DOHH2 (cell line): ENCODE measurements around the gene GOLIM4.

Experiments used
- H3F3A ChIP-seq: fragments of 200-600 bp; sonication (generic), shearing (Covaris generic); 2 replicates; pipeline ENCODE4 v1.6.0; 2016; ENCODE audit warnings: antibody characterized with exemption, mild to moderate bottlenecking; ENCODE audit not compliant: control insufficient read depth, insufficient read depth
- H3K27ac ChIP-seq: fragments of 200-600 bp; sonication (generic); 2 replicates; pipeline ENCODE4 v1.5.1; 2014; ENCODE audit warnings: low read depth, mild to moderate bottlenecking, low read length, moderate library complexity
- H3K27me3 ChIP-seq: fragments of 200-600 bp; sonication (generic); 2 replicates; pipeline ENCODE4 v1.6.1; 2014; ENCODE audit warnings: mild to moderate bottlenecking, low read length, mixed read lengths; ENCODE audit not compliant: control insufficient read depth
- H3K36me3 ChIP-seq: fragments of 200-600 bp; sonication (generic); 2 replicates; pipeline ENCODE4 v1.6.1; 2014; ENCODE audit warnings: mild to moderate bottlenecking, low read length, moderate library complexity, mixed read lengths; ENCODE audit not compliant: control insufficient read depth
- H3K4me1 ChIP-seq: fragments of 200-600 bp; sonication (generic); 2 replicates; pipeline ENCODE4 v1.6.1; 2014; ENCODE audit warnings: mild to moderate bottlenecking, low read length, mixed read lengths; ENCODE audit not compliant: control insufficient read depth
- H3K4me2 ChIP-seq: fragments of 200-600 bp; sonication (generic); 2 replicates; pipeline ENCODE4 v1.6.0; 2014; ENCODE audit warnings: mild to moderate bottlenecking, low read length, moderate library complexity
- H3K4me3 ChIP-seq: fragments of 200-600 bp; sonication (generic); 2 replicates; pipeline ENCODE4 v1.5.1; 2014; ENCODE audit warnings: mild to moderate bottlenecking, low read length, mixed read lengths
- H3K79me2 ChIP-seq: fragments of 200-600 bp; sonication (generic); 2 replicates; pipeline ENCODE4 v1.6.1; 2014; ENCODE audit warnings: mild to moderate bottlenecking, low read length, mixed read lengths; ENCODE audit not compliant: control insufficient read depth
- H3K9me2 ChIP-seq: fragments of 200-600 bp; sonication (generic); replicated peaks from 2 replicates; pipeline ENCODE4 v1.6.1; 2014; ENCODE audit warnings: mild to moderate bottlenecking, low read length, mixed read lengths; ENCODE audit not compliant: control insufficient read depth
- H3K9me3 ChIP-seq: fragments of 200-600 bp; sonication (generic); 2 replicates; pipeline ENCODE4 v1.6.1; 2014; ENCODE audit warnings: antibody characterized with exemption, low read length, mixed read lengths; ENCODE audit not compliant: control insufficient read depth, insufficient read depth
- H4K20me1 ChIP-seq: fragments of 200-600 bp; sonication (generic); 2 replicates; pipeline ENCODE4 v1.6.0; 2014; ENCODE audit warnings: low read depth, mild to moderate bottlenecking, antibody characterized with exemption, low read length, moderate library complexity; ENCODE audit not compliant: control insufficient read depth, insufficient read depth
- CTCF ChIP-seq: fragments of 200-600 bp; sonication (generic); IDR thresholded peaks from one replicate; pipeline ENCODE4 v1.5.1; 2014; ENCODE audit warnings: antibody characterized with exemption, mild to moderate bottlenecking, low read depth, low read length; ENCODE audit not compliant: poor library complexity, severe bottlenecking
- EZH2phosphoT487 ChIP-seq: fragments of 200-600 bp; sonication (generic); IDR thresholded peaks from 2 replicates; pipeline ENCODE4 v1.6.1; 2017; ENCODE audit warnings: borderline replicate concordance, mild to moderate bottlenecking, antibody characterized with exemption, low read length, moderate library complexity, mixed read lengths

GOLIM4 gene

GRCh38 chr3:168123201-168124176 is 27.8 kb upstream of the GOLIM4 start:
- no peak for TF ChIP-seq CTCF
- no peak for TF ChIP-seq EZH2phosphoT487
- Histone ChIP-seq H3K9me3 (no peaks in the 10 kb centered on the region), H3K36me3 (no peaks in the 10 kb centered on the region), H3K27me3 (no peaks in the 10 kb centered on the region), H3K4me3 (no peak overlapping the region), H3F3A (no peaks in the 10 kb centered on the region), H3K4me2 (no peak overlapping the region), H3K9me2 (no peaks in the 10 kb centered on the region), H3K79me2 (no peaks in the 10 kb centered on the region), H4K20me1 (no peaks in the 10 kb centered on the region), H3K4me1 (peaks cover 7% of the 10 kb centered on the region), H3K27ac (no peak overlapping the region)

- no peaks in the 10 kb centered on the region for H3K9me2 ChIP-seq
These were observed 25.7 kb upstream of the GOLIM4 start for GRCh38 chr3:168121184-168122017.

GRCh38 chr3:168117853-168118313 is 22.2 kb upstream of the GOLIM4 start:
- Histone ChIP-seq H3K4me1 (no peaks in the 10 kb centered on the region), H3K9me2 (no peaks in the 10 kb centered on the region), H4K20me1 (no peaks in the 10 kb centered on the region), H3K79me2 (no peaks in the 10 kb centered on the region), H3K27me3 (no peaks in the 10 kb centered on the region), H3K4me2 (no peak overlapping the region), H3K4me3 (no peak overlapping the region), H3K9me3 (no peaks in the 10 kb centered on the region), H3K27ac (no peak overlapping the region), H3F3A (no peaks in the 10 kb centered on the region), H3K36me3 (no peaks in the 10 kb centered on the region)
- TF ChIP-seq CTCF (no peak), EZH2phosphoT487 (no peak)

More at GRCh38 chr3:168121184-168122017, 25.7 kb upstream of the GOLIM4 start:
- no peak for TF ChIP-seq CTCF
- no peak for TF ChIP-seq EZH2phosphoT487
- H3K36me3 ChIP-seq: no peaks in the 10 kb centered on the region
- H3F3A ChIP-seq: no peaks in the 10 kb centered on the region
- no peaks in the 10 kb centered on the region for H3K79me2 ChIP-seq
- no peaks in the 10 kb centered on the region for H4K20me1 ChIP-seq
- no peaks in the 10 kb centered on the region for H3K27me3 ChIP-seq
- H3K9me3 ChIP-seq: no peaks in the 10 kb centered on the region
- no peak overlapping the region for H3K4me2 ChIP-seq
- no peak overlapping the region for H3K27ac ChIP-seq
- H3K4me3 ChIP-seq: no peak overlapping the region
- peaks cover 7% of the 10 kb centered on the region for H3K4me1 ChIP-seq
